ENCODE measurements around the gene FBXO27. TPM values are rescaled to one million over a fixed set of nuclear protein-coding genes. Genes with fewer than 3 reads are reported as not detected.
"Not testable (repeated sequence)": the region's sequence is repeated elsewhere in the genome, so short reads cannot be mapped to it uniquely, and the experiment has no call there.

FBXO27 gene
- 6.8 and 15.5 TPM in 2 replicates for total RNA-seq
- polyA plus RNA-seq (2012): 5.8 TPM

- no peak for DNase-seq (ENCODE audit: low read depth)
Observed at GRCh38 chr19:39032063-39032918, at the start of gene FBXO27. TSS of gene FBXO27 (minus strand) at chr19:39032549. CDS start at chr19:39032227, 322 bp downstream.

- no peak for DNase-seq (ENCODE audit: low read depth)
Observed at GRCh38 chr19:39080431-39080830, 48.1 kb upstream of the FBXO27 start.

- peak; percentile 79 for DNase-seq (ENCODE audit: low read depth)
Observed at GRCh38 chr19:39078436-39079200, 46.3 kb upstream of the FBXO27 start.

GRCh38 chr19:39077323-39077722, 45.0 kb upstream of the FBXO27 start:
- DNase-seq (ENCODE audit: low read depth): no peak

GRCh38 chr19:39074942-39075341, 42.6 kb upstream of the FBXO27 start:
- DNase-seq (ENCODE audit: low read depth): no peak

- DNase-seq (ENCODE audit: low read depth): no peak
Observed at GRCh38 chr19:39074205-39074692, 41.9 kb upstream of the FBXO27 start.

GRCh38 chr19:39070888-39071287, 38.5 kb upstream of the FBXO27 start:
- peak; percentile 24 for DNase-seq (ENCODE audit: low read depth)

- not testable (repeated sequence) for DNase-seq (ENCODE audit: low read depth)
Observed at GRCh38 chr19:39068259-39068658, 35.9 kb upstream of the FBXO27 start.

- DNase-seq (ENCODE audit: low read depth): no peak
Observed at GRCh38 chr19:39067104-39067503, 34.8 kb upstream of the FBXO27 start.

- DNase-seq (ENCODE audit: low read depth): no peak
Observed at GRCh38 chr19:39065928-39066327, 33.6 kb upstream of the FBXO27 start.

- DNase-seq (ENCODE audit: low read depth): no peak
Observed at GRCh38 chr19:39064405-39064804, 32.1 kb upstream of the FBXO27 start.

- DNase-seq (ENCODE audit: low read depth): no peak
Observed at GRCh38 chr19:39060171-39060570, 27.8 kb upstream of the FBXO27 start.

- DNase-seq (ENCODE audit: low read depth): no peak
Observed at GRCh38 chr19:39059302-39059701, 27.0 kb upstream of the FBXO27 start.

GRCh38 chr19:39057615-39058014, 25.3 kb upstream of the FBXO27 start:
- DNase-seq (ENCODE audit: low read depth): no peak

GRCh38 chr19:39054091-39054470, 21.7 kb upstream of the FBXO27 start:
- DNase-seq (ENCODE audit: low read depth): no peak

GRCh38 chr19:39053276-39054090, 21.1 kb upstream of the FBXO27 start:
- no peak for DNase-seq (ENCODE audit: low read depth)

GRCh38 chr19:39052846-39053245, 20.5 kb upstream of the FBXO27 start:
- no peak for DNase-seq (ENCODE audit: low read depth)

GRCh38 chr19:39052243-39052746, 19.9 kb upstream of the FBXO27 start:
- peak; percentile 28 for DNase-seq (ENCODE audit: low read depth)

GRCh38 chr19:39047073-39047472, 14.7 kb upstream of the FBXO27 start:
- no peak for DNase-seq (ENCODE audit: low read depth)

- no peak for DNase-seq (ENCODE audit: low read depth)
Observed at GRCh38 chr19:39046037-39046821, 13.9 kb upstream of the FBXO27 start.
